HG02798 (cell line): ENCODE results near the gene ACTN2.

Experiments
- ATAC-seq: cut with Tn5 transposase; IDR thresholded peaks from one replicate; pipeline ENCODE4 v1.9.1; 2021; ENCODE audit warnings: mild to moderate bottlenecking; ENCODE audit not compliant: unreplicated experiment, poor library complexity

ACTN2 gene

DNA sequence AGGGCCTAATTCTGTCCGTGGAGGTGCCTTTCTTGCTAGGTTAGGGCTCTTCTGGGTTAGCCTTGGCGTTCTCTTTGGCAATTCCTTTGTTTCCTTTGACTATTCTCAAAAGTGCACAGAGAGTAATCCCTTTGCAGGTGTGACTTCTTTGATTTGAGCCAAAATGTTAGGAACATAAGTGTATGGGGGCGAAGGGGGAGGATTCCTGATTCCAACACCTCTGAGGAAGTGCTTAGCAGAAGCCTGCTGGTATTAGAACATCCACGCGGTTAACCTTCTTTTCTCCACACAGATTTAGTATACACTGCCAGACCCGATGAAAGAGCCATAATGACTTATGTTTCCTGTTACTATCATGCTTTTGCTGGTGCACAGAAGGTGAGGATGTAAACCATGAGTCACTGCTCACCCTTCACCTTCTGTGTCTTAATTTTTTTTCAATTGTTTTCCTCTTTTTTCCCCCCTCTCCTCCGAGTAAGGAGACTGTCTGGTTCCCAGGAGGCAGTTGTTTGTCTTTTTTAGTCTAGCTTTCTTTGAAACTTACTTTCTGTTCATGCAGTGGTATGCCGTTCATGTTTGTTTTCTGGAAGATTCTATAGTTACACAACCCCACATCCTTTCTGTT is 48.0 kb downstream of the ACTN2 start:
- ATAC-seq = no peak

DNA sequence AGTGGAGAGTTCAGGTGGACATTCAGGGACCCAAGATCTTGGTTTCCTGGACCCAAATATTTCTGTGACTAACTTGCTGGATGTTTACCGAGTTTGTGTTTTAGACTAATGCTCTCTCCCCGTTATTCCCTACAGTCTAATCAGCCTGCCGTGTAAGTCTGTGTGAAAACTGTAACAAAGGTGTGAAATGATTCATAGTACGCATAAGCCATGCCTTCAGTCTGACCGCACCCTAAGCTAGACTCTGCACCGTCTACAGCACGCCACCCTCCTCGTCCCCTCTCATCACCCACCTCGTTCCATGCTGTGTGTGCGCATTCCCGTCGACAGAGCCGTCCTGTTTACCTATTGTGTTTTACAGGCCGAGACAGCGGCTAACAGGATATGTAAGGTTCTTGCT is 50.5 kb downstream of the ACTN2 start:
- ATAC-seq = no peak

DNA sequence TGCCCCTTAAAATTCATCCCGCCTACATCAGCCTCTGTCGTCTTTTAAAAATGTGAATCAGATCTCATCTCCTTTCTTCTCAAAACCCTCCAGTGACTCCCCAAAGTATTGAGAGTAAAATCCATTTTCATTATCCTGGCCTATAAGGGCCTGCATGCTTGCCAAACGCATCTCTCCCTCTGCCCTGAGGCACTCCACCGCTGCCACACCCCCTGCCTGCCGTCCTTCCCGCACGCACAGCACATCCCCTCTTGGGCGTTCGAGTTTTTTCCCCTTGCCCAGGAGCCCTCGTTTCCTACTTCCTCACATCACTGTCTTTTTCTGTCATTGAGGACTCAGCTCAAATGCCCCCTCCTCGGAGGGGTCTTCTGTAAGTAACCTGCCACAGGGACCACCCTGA is 55.5 kb downstream of the ACTN2 start:
- no peak for ATAC-seq

DNA sequence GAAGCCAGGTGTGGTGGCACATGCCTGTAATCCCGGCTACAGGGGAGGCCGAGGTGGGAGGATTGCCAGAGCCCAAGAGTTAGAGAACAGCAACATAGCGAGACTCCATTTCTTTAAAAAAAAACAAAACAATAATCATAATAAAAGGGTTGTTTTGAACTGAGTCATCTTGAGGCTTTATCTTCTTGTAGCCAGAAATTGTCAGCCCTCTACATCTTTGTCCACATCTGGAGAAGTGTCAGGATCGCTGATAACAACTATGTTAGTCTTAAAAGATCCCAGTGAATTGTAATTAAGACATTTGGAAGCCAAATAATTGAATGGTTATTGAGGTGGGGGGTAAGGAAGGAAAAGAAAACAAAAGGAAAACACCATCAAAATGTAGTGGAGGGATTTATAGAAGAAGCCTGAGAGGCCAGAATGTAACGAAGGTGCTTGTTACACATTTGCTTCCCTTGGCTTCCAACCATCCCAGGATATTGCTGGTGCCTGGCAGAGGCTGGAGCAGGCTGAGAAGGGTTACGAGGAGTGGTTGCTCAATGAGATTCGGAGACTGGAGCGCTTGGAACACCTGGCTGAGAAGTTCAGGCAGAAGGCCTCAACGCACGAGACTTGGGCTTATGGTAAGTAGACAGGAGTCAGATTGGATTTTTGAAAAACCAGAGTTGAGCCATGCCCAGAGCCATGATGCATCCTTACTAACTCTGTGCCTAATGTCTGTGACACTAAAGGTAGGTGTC is 56.3 kb downstream of the ACTN2 start:
- no peak for ATAC-seq

DNA sequence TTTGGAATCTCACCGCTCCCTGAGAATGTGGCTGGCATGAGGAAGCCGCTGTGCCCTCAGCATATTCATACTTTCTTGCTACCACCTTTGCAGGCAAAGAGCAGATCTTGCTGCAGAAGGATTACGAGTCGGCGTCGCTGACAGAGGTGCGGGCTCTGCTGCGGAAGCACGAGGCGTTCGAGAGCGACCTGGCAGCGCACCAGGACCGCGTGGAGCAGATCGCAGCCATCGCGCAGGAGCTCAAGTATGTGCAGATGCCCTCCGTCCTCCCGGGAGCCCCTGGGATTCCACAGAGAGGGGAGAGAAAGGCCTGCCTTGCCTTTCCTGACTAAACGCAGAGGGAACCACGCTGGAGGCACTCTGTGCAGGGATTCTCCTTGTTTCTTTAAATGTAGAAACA is 58.2 kb downstream of the ACTN2 start:
- ATAC-seq = no peak

DNA sequence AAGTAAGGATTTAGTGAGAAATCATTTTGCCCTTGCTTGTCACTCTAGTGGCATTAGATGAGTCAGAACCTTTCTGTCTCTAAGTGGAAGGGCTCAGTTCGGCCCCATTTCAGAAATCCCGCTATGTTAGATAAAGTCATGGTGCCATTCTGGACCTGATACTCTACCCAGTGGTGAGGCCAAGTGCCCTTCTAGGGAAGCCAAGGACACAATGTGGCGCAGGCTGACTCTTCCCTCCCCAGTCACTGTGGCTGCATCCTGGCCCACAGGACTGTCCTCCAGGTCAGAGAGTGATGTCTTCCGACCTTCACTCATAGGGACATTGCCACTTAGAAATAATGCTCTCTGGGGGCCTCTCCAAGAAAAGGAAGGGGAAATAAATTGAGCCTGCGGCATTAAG is 60.5 kb downstream of the ACTN2 start:
- no peak for ATAC-seq

DNA sequence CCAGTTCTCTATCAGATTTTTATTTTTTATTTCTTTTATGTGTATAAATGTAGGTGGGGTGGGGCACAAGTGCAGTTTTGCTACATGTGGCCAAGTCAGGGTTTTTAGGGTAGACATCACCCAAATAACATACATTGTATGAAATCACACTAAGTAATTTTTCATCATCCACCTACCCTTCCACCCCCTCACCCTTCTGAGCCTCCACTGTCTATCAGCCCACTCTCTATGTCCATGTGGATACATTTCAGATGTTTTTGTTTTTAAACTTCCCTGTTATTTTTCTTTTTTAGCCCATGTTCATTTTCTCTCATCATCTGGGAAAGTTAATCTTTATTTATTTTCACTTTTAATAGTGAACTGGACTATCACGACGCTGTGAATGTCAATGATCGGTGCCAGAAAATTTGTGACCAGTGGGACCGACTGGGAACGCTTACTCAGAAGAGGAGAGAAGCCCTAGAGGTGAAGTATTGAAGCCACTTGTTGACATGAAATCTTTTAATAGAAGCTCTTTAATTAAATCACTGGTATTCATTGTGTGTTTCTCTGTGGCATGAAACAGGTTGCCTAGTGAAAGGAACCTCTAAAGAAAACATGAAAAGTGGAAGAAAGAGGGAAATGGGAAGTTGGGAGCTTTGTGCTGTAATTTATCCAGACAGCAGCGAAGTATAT is 61.1 kb downstream of the ACTN2 start:
- no peak for ATAC-seq

DNA sequence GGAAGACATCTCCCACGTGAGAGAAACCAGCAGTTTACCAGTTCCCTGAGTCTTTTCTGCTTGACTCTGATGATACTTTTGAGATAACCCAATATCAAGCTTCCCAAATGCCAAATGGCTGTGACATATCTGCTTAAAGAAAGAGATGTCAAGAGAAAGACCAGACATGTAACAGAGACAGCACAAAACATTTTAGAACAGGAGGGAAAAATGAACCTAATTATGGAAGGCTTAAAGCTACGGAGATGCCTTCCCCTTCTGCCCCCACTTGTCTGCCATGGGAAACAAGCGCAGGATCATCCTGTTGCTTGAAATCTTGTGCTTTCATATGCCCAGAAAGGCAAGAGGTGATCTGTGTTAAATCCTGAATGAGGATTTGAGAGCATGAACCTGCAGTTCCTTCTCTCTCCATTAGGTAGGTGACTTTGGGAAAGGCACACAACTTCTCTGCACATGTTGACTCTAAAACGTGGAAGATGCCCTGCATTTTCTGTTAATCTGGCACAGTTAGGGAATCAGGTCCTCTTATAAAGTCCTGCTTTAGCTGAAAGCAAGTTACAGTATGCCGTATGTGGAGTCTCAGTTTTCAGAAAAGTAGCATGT is 62.1 kb downstream of the ACTN2 start:
- no peak for ATAC-seq

DNA sequence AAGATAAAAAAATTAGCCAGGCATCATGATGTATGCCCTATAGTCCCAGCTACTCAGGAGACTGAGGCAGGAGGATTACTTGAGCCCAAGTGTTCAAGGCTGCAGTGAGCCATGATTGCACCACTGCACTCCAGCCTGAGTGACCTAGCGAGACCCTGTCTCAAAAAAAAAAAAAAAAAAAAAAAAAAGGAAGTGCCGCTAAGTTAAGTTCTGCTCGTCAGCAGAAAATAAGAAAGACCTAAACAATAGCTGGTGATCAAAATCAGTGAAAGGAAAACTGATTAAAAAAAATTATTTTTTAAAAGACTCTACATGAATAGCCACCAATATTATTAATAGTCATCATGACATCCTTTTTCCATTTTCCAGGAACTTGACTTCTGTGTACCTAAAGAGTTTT is 64.6 kb downstream of the ACTN2 start:
- no peak for ATAC-seq

DNA sequence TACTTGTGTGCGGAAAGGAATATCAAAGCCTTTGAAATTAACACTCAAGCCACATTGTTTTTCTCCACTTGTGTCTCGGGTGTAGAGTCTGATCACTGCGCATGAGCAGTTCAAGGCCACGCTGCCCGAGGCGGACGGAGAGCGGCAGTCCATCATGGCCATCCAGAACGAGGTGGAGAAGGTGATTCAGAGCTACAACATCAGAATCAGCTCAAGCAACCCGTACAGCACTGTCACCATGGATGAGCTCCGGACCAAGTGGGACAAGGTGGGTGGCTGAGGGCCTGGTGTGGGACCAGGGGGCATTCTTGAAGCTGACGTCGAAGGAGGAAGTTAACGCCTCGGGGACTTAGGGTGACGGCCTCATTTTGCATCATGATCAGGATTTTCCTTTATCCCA is 65.1 kb downstream of the ACTN2 start:
- ATAC-seq = no peak

DNA sequence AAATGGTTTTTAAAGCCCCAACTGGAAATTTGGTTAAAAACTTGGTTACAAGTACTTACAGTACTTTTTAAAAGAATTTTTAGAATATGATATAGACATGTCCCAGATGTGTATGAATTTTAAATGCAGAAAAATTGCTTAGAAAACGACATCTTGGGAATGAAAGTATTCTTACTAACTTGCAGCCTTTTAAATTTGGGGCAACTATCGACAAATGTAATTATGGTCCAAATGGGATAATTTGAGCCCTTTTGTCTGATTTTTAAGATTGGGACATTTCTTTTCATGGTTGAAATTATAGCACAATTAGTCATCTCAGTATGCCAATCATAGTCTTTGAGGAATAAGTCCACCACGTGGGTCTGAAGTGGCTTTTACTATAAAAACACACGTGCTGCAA is 65.6 kb downstream of the ACTN2 start:
- no peak for ATAC-seq

DNA sequence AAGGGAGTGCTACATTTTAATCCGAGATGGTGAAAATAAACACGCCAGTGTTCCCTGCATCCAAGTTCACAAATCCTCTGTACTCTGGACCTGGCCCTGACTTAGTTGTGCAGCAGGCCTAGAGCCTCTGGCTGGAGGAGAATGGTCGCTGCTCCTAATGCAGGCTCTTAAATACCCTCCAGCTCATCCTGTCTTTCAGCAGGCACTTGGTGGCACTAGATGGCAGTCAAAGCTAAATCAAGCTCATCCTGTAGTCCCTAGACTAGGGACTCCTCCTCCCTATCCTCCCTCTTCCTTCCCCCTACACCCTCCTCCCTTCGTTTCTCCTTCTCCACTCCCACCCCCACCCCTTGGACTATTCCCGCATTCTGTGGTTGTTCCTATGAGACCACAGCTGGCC is 67.2 kb downstream of the ACTN2 start:
- ATAC-seq = no peak

DNA sequence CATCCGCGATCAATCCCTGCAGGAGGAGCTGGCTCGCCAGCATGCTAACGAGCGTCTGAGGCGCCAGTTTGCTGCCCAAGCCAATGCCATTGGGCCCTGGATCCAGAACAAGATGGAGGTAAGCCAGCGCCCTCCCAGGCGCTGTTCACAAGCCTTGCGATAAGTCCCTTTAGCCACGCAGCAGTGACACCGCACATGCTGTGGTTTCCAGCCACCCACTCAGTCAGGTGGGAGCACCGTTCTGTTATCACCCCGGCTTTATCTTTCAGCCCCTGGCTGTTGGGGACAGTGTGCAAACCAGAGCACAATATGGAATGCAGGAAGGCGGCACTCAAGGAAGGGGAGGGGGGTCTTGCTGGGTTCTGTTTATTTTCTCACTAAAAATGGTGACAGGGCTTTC is 67.7 kb downstream of the ACTN2 start:
- ATAC-seq = no peak

DNA sequence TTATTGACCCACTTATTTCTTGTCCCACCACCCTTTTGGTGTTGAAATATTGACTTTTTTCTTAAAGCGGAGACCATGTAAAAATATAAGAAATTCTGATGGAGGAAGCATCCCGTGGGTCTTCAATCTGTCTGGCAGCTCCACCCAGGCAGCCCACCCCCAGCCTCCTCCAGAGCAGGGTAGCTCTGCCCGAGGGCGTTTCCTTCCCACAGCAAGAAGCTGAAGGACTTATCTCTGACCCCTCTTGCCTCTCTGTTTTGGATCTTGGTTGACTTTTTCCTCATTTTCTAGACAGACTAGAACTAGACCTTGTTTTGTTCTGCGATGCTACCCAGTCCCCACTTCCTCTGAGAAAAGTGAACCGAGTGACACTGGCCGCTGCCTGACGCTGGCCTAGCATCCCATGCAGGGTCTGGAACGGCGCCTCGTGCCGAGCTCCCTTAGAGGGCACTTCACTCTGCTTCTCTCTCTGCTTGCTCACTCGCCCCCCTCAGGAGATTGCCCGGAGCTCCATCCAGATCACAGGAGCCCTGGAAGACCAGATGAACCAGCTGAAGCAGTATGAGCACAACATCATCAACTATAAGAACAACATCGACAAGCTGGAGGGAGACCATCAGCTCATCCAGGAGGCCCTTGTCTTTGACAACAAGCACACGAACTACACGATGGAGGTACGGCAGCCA is 68.4 kb downstream of the ACTN2 start:
- no peak for ATAC-seq

DNA sequence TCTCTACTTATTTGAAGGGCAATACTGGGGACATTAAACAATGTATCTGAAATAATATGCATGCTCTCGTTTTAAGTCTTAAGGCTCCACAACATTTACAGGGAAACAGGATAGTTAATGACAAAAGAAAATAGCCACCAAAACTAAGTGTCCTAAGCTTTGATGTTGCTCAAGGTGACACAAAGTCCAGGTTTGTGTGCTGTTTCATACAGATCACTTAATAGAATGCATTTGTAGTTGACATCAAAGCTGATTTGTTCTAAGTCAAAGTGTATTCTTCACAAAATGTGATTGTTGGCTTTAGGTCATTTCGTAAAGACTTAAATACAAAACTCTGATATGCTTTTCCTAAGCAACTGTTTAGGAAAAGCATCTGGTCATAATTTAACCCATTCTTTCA is 71.3 kb downstream of the ACTN2 start:
- no peak for ATAC-seq

DNA sequence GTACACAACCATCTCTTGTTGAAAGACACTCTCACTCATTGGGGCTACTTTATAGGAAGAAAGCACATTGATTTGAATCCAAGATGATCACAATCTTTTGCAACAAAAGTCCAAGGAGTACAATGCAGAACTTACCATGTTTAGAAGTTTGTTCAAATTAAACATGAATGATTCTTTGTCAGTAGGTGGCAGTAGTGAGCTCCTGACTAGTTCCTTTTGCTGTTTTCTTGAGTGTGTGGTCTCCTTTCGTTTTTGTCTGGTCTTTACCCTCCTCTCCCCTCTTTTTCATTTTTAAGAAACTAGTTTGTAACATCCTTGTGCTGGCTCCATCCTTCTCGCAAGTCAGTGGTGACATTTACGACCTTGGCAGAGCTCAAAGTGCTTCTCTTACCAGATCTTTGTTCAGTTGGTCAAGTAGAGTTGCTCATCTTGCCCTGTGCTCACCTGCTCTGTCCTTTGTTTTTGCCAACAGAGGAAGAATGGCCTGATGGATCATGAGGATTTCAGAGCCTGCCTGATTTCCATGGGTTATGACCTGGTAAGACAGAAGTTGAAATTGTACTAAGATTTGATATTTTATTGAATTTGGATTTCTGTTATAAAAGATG is 73.1 kb downstream of the ACTN2 start:
- ATAC-seq = peak; percentile 51

DNA sequence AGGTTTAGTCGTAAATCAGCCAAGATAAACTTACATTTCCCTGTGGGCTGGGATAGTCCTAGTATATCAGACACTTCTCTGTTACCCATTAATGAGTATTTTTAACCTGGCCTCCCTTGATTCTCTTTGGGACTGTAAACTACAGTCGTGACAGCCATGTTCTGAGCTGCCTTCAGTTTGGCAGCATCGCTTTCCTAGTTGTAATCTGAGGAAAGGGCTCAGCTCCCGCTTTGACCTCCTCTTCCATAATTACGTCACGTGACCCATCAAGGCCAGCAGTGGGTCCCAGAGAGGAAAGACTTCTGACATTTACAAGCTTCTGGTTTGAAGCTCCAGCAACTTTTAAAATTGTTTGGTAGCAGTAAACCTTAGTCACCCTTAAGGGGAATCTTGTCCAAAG is 74.2 kb downstream of the ACTN2 start:
- no peak for ATAC-seq

DNA sequence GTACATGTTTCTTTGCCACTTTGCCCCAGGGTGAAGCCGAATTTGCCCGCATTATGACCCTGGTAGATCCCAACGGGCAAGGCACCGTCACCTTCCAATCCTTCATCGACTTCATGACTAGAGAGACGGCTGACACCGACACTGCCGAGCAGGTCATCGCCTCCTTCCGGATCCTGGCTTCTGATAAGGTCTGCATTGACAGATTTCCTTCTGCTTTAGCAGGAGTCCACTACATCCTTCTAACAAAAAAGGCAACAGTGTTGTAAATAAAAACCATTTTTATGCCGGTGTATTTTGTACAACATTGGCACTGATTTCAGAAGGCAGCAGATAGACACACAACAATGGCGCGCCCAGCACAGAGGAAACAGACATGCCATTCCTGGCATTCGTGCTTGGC is 74.7 kb downstream of the ACTN2 start:
- no peak for ATAC-seq

DNA sequence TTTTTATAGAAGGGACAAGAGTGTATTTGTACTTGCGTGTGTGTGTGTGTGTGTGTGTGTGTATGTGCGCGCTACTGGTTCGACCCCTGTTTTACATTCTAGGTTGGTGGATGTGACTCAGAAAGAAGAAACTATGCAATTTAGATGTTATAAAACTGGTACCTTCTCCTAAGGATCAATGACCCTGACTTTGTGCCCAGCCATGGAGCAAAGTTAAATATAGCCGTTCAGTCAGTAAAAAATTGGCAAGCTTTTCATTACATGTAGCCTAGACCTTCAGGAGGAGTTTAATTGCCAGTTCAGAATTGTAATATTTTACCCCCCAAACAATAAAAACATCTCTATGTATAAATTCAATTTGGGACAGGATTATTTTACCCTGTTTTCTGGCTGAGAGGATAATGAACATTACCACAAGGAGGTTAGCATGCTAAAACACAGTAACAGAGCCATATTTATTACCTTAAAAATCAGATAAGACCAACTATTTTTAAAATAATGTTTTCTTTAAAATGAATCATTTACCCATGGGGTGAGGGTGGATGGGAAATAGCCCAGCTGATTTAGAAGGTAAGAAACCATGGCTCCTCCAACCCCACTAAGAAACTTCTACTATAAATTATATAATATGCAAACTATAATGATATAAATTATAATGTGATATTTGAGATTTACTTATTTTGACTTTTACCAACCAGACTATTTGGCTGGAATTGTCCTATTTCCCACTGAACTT is 75.3 kb downstream of the ACTN2 start:
- ATAC-seq = no peak

DNA sequence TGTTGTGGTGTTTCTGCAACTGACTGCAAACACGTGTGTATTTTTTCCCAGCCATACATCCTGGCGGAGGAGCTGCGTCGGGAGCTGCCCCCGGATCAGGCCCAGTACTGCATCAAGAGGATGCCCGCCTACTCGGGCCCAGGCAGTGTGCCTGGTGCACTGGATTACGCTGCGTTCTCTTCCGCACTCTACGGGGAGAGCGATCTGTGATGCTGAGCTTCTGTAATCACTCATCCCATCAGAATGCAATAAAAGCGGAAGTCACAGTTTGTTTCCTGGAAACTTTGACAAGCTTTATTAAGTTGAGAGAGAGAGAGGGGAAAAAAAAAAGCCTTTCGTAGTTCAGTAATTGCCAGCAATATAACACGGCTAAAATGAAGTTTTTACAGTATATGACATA is 76.1 kb downstream of the ACTN2 start:
- ATAC-seq = no peak
